HG03571 (cell line): ENCODE measurements around the gene ZNF594.
"Not testable (repeated sequence)": the region's sequence is repeated elsewhere in the genome, so short reads cannot be mapped to it uniquely, and the experiment has no call there.

Experiments used
- ATAC-seq: cut with Tn5 transposase; IDR thresholded peaks from one replicate; pipeline ENCODE4 v1.9.1; 2021; ENCODE audit not compliant: unreplicated experiment

Gene ZNF594

GRCh38 chr17:5137511-5138197, 54.0 kb downstream of the ZNF594 start:
- ATAC-seq, result not testable (repeated sequence)

- ATAC-seq, result not testable (repeated sequence)
Measured at GRCh38 chr17:5136580-5137412, 54.9 kb downstream of the ZNF594 start.

- no peak for ATAC-seq
Measured at GRCh38 chr17:5135726-5136579, 55.7 kb downstream of the ZNF594 start.

- ATAC-seq, result not testable (repeated sequence)
Measured at GRCh38 chr17:5135131-5135712, 56.4 kb downstream of the ZNF594 start.

GRCh38 chr17:5134571-5134970, 57.1 kb downstream of the ZNF594 start:
- ATAC-seq, result not testable (repeated sequence)

- not testable (repeated sequence) for ATAC-seq
Measured at GRCh38 chr17:5133961-5134360, 57.7 kb downstream of the ZNF594 start.

GRCh38 chr17:5133311-5133710, 58.4 kb downstream of the ZNF594 start:
- ATAC-seq, result no peak

- ATAC-seq, result not testable (repeated sequence)
Measured at GRCh38 chr17:5132503-5133225, 59.0 kb downstream of the ZNF594 start.

- not testable (repeated sequence) for ATAC-seq
Measured at GRCh38 chr17:5131799-5132502, 59.7 kb downstream of the ZNF594 start.

- ATAC-seq, result no peak
Measured at GRCh38 chr17:5131146-5131715, 60.4 kb downstream of the ZNF594 start.

GRCh38 chr17:5130687-5131086, 61.0 kb downstream of the ZNF594 start:
- ATAC-seq, result not testable (repeated sequence)

GRCh38 chr17:5130261-5130660, 61.4 kb downstream of the ZNF594 start:
- not testable (repeated sequence) for ATAC-seq

GRCh38 chr17:5129770-5130169, 61.9 kb downstream of the ZNF594 start:
- not testable (repeated sequence) for ATAC-seq
